Gastroesophageal sphincter (tissue), 3 donors: ENCODE results near the gene FABP6.

Experiments used
- EP300 ChIP-seq: sonication (generic); formaldehyde crosslinking; IDR thresholded peaks from one replicate; pipeline ENCODE4 v1.6.1; 2017; ENCODE audit warnings: antibody characterized with exemption, mild to moderate bottlenecking
- POLR2A ChIP-seq, 2 donors: fragments of 450-650 bp; IDR thresholded peaks; one replicate each; pipeline ENCODE4 v1.6.1; 2017; ENCODE audit warnings: antibody characterized with exemption in 2 of 2, mild to moderate bottlenecking in 2 of 2, moderate library complexity in 1 of 2
- POLR2AphosphoS5 ChIP-seq: sonication (generic); formaldehyde crosslinking; IDR thresholded peaks from one replicate; pipeline ENCODE4 v1.6.1; 2017; ENCODE audit warnings: antibody characterized with exemption
- TF ChIP-seq, protein P1 (sequence below), 4 experiments: fragments of 200-600 bp in 2 of 4; fragments of 450-650 bp in 2 of 4; sonication (generic) in 1 of 4; IDR thresholded peaks; one replicate each; pipeline ENCODE4 v1.5.1; 2017 to 2019; ENCODE audit warnings: antibody characterized with exemption in 4 of 4, mild to moderate bottlenecking in 2 of 4, moderate library complexity in 2 of 4

DNA sequence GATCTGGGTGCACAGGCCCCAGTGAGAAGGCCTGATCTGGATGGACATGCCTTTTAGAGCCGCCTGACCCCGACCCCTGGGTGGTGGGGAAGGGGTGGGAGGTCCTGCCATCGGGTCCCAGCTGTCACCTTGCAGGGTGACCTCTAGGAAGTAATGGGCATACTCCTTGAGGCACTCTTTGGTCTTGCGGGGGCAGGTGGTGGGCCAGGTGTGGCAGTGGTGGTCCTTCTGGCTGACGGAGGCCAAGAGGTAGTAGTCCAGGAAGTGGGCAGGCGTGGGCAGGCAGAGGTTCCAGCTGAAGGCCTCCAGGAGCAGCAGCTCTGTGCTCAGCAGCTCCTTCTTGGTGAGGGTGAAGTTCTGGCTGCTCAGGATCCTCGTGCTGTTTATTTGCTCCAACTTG is 30.0 kb downstream of the FABP6 start:
- TF ChIP-seq, protein P1, sequence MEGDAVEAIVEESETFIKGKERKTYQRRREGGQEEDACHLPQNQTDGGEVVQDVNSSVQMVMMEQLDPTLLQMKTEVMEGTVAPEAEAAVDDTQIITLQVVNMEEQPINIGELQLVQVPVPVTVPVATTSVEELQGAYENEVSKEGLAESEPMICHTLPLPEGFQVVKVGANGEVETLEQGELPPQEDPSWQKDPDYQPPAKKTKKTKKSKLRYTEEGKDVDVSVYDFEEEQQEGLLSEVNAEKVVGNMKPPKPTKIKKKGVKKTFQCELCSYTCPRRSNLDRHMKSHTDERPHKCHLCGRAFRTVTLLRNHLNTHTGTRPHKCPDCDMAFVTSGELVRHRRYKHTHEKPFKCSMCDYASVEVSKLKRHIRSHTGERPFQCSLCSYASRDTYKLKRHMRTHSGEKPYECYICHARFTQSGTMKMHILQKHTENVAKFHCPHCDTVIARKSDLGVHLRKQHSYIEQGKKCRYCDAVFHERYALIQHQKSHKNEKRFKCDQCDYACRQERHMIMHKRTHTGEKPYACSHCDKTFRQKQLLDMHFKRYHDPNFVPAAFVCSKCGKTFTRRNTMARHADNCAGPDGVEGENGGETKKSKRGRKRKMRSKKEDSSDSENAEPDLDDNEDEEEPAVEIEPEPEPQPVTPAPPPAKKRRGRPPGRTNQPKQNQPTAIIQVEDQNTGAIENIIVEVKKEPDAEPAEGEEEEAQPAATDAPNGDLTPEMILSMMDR (IDR thresholded peaks at IDR 0.05) = no peak
- TF ChIP-seq POLR2AphosphoS5 (no peak), EP300 (no peak), POLR2A (IDR thresholded peaks at IDR 0.05) (no peak)
